Measurements from ENCODE around the gene DEDD.

DNA sequence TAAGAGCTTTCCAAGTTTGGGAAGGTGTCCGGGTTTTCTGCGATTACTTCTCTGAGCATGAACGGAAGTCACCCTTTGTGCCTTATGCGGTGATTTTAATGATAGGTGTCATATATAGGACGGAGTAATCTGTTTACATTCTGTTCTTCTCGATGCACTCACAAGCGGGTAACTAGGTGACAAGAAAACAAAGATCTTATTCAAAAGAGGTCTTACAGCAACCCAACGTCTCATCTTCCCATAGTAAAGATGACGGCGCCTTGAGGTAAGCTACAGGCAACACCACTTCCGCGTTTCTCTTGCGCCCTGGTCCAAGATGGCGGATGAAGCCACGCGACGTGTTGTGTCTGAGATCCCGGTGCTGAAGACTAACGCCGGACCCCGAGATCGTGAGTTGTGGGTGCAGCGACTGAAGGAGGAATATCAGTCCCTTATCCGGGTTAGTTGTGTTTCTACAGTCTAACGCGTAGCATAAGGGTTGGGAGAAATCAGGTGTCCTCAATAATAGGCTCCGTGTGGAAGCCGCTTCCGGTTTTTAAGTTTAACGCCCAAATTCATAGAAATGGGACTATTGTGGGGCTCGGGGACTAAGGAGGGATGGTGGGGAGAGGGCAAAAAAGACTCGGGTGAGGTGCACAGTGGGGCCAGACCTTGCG lies 21.3 kb upstream of the DEDD start, which contains the start of gene UFC1:
- TF ChIP-seq, protein P1, sequence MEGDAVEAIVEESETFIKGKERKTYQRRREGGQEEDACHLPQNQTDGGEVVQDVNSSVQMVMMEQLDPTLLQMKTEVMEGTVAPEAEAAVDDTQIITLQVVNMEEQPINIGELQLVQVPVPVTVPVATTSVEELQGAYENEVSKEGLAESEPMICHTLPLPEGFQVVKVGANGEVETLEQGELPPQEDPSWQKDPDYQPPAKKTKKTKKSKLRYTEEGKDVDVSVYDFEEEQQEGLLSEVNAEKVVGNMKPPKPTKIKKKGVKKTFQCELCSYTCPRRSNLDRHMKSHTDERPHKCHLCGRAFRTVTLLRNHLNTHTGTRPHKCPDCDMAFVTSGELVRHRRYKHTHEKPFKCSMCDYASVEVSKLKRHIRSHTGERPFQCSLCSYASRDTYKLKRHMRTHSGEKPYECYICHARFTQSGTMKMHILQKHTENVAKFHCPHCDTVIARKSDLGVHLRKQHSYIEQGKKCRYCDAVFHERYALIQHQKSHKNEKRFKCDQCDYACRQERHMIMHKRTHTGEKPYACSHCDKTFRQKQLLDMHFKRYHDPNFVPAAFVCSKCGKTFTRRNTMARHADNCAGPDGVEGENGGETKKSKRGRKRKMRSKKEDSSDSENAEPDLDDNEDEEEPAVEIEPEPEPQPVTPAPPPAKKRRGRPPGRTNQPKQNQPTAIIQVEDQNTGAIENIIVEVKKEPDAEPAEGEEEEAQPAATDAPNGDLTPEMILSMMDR (IDR thresholded peaks at IDR 0.05), result no peak
- no peak for TF ChIP-seq CREB1 (CRISPR knock-in tag; IDR thresholded peaks at IDR 0.05)
- no peak for TF ChIP-seq USF1 (CRISPR knock-in tag; IDR thresholded peaks at IDR 0.05)
- TF ChIP-seq JAZF1 (CRISPR knock-in tag; IDR thresholded peaks at IDR 0.05), result no peak
- no peak for TF ChIP-seq E2F1 (CRISPR knock-in tag; IDR thresholded peaks at IDR 0.05)
- no peak for TF ChIP-seq CBFB (CRISPR knock-in tag; IDR thresholded peaks at IDR 0.05; ENCODE audit: low read depth)
- no peak for TF ChIP-seq EMX1 (CRISPR knock-in tag; IDR thresholded peaks at IDR 0.05)
- TF ChIP-seq ZNF416 (CRISPR knock-in tag; IDR thresholded peaks at IDR 0.05), result no peak

All from WTC11 (cell line).